Panc1 (cell line): Measurements from ENCODE around the gene KRT26.

ENCODE experiments used
- CTCF ChIP-seq: fragments of 450-650 bp; IDR thresholded peaks from 2 replicates; pipeline ENCODE4 v1.5.1; 2017; ENCODE audit warnings: mild to moderate bottlenecking
- POLR2AphosphoS5 ChIP-seq: IDR thresholded peaks from 2 replicates; pipeline ENCODE4 v1.6.1; 2012; ENCODE audit warnings: mild to moderate bottlenecking, low read depth, low read length, moderate library complexity
- SIN3A ChIP-seq: IDR thresholded peaks from 2 replicates; pipeline ENCODE4 v1.6.1; 2012; ENCODE audit warnings: low read depth, mild to moderate bottlenecking, low read length, moderate library complexity, borderline replicate concordance; ENCODE audit not compliant: insufficient read depth
- TCF7L2 ChIP-seq: IDR thresholded peaks from 2 replicates; pipeline ENCODE4 v1.6.1; 2011; ENCODE audit warnings: mild to moderate bottlenecking, low read depth, low read length, inconsistent platforms

GRCh38 chr17:40722241-40722640 lies 49.8 kb downstream of the KRT26 start:
- TF ChIP-seq CTCF (no peak), POLR2AphosphoS5 (no peak), SIN3A (no peak), TCF7L2 (no peak)
